Trophoblast cell (in vitro differentiated cells and primary cell): ENCODE measurements around the gene IL1RL2.

Experiments used
- DNase-seq, 2 donors: peaks; one replicate each; pipeline ENCODE4 v3.0.0-alpha.2; 2016
- H2AFZ ChIP-seq: 2 replicates; pipeline ENCODE4 v1.6.1; 2013; ENCODE audit warnings: low read length, moderate library complexity, mild to moderate bottlenecking; ENCODE audit not compliant: insufficient read depth, poor library complexity
- H2AK5ac ChIP-seq: 2 replicates; pipeline ENCODE4 v1.6.1; 2013; ENCODE audit warnings: mild to moderate bottlenecking, low read length
- H2BK120ac ChIP-seq: 2 replicates; pipeline ENCODE4 v1.6.1; 2013; ENCODE audit warnings: low read length, mild to moderate bottlenecking, moderate library complexity; ENCODE audit not compliant: insufficient read depth, poor library complexity
- H2BK12ac ChIP-seq: 2 replicates; pipeline ENCODE4 v1.6.1; 2013; ENCODE audit warnings: mild to moderate bottlenecking, low read length, moderate library complexity
- H2BK5ac ChIP-seq: 2 replicates; pipeline ENCODE4 v1.6.1; 2013; ENCODE audit warnings: low read length, low read depth, moderate library complexity, mild to moderate bottlenecking; ENCODE audit not compliant: poor library complexity
- H3K14ac ChIP-seq: 2 replicates; pipeline ENCODE4 v1.6.1; 2013; ENCODE audit warnings: mild to moderate bottlenecking, low read length
- H3K18ac ChIP-seq: 2 replicates; pipeline ENCODE4 v1.6.1; 2013; ENCODE audit warnings: mild to moderate bottlenecking, low read length
- H3K23ac ChIP-seq: 2 replicates; pipeline ENCODE4 v1.6.1; 2013; ENCODE audit warnings: low read length
- H3K27ac ChIP-seq: 2 replicates; pipeline ENCODE4 v1.5.1; 2013; ENCODE audit warnings: low read depth, mild to moderate bottlenecking, inconsistent platforms, low read length, moderate library complexity
- H3K27me3 ChIP-seq: 2 replicates; pipeline ENCODE4 v1.6.1; 2013; ENCODE audit warnings: inconsistent platforms, mild to moderate bottlenecking, low read length, moderate library complexity; ENCODE audit not compliant: insufficient read depth
- H3K36me3 ChIP-seq, 2 experiments: 1 replicate in 1 of 2; 2 replicates in 1 of 2; pipeline ENCODE4 v1.6.1; 2013; ENCODE audit warnings: low read length in 2 of 2, mild to moderate bottlenecking in 2 of 2, moderate library complexity in 1 of 2; ENCODE audit not compliant: insufficient read depth in 2 of 2, control insufficient read depth in 1 of 2
- H3K4ac ChIP-seq: 2 replicates; pipeline ENCODE4 v1.6.1; 2013; ENCODE audit warnings: low read depth, mild to moderate bottlenecking, low read length, moderate library complexity
- H3K4me1 ChIP-seq, 2 experiments: 1 replicate in 1 of 2; 2 replicates in 1 of 2; pipeline ENCODE4 v1.6.1; 2013; ENCODE audit warnings: low read length in 2 of 2, mild to moderate bottlenecking in 2 of 2, moderate library complexity in 1 of 2; ENCODE audit not compliant: insufficient read depth in 2 of 2, control insufficient read depth in 1 of 2
- H3K4me2 ChIP-seq: 2 replicates; pipeline ENCODE4 v1.6.1; 2013; ENCODE audit warnings: inconsistent platforms, mild to moderate bottlenecking, low read length, moderate library complexity
- H3K4me3 ChIP-seq: 2 replicates; pipeline ENCODE4 v1.5.1; 2013; ENCODE audit warnings: mild to moderate bottlenecking, low read depth, low read length, inconsistent platforms
- H3K79me1 ChIP-seq: one replicate; pipeline ENCODE4 v1.6.1; 2013; ENCODE audit warnings: low read length
- H3K79me2 ChIP-seq: 2 replicates; pipeline ENCODE4 v1.6.1; 2013; ENCODE audit warnings: low read length, mild to moderate bottlenecking; ENCODE audit not compliant: control insufficient read depth, insufficient read depth, poor library complexity
- H3K9ac ChIP-seq: 2 replicates; pipeline ENCODE4 v1.6.1; 2013; ENCODE audit warnings: mild to moderate bottlenecking, low read length
- H3K9me3 ChIP-seq: 2 replicates; pipeline ENCODE4 v1.6.1; 2013; ENCODE audit warnings: low read depth, mild to moderate bottlenecking, control low read depth, inconsistent platforms, low read length; ENCODE audit not compliant: insufficient read depth
- H4K12ac ChIP-seq: 2 replicates; pipeline ENCODE4 v1.6.1; 2013; ENCODE audit warnings: low read depth, mild to moderate bottlenecking, low read length, moderate library complexity
- H4K8ac ChIP-seq: 2 replicates; pipeline ENCODE4 v1.6.1; 2013; ENCODE audit warnings: low read depth, mild to moderate bottlenecking, low read length, moderate library complexity
- H4K91ac ChIP-seq: one replicate; pipeline ENCODE4 v1.6.1; 2013; ENCODE audit warnings: low read depth, mild to moderate bottlenecking, low read length, moderate library complexity
- WGBS: extraction: QIAGEN DNeasy Blood & Tissue Kit; methylation state at CpG from one replicate; pipeline ENCODE4 v1.1.7; 2013; ENCODE audit warnings: missing lambda C conversion rate; ENCODE audit not compliant: insufficient read length, insufficient coverage; ENCODE audit errors: extremely low coverage; 5-methylcytosine and 5-hydroxymethylcytosine counted together

Gene IL1RL2

DNA sequence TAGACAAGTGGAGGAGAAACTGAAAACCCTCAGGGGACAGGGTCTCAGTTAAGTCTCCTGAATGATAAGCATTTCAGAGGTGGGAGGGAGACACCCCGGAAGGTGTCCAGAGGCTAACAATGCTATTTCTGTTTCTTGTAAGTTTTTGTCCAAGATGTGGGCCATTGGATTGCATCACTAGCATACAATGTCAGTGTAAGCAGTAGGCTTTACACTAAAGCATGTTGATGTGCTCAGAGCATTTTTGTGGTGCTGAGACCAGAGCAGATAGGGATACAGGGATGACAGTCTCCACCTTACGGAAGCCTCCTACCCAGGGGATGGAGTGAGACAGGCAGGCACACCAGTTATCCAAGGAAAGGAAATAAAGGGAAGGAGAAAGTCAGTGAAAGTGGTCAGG lies 46.4 kb upstream of the IL1RL2 start:
- Histone ChIP-seq H3K4ac (no peak overlapping the region), H4K12ac (no peak overlapping the region), H3K79me2 (peaks cover 7% of the 10 kb centered on the region), H2BK5ac (no peak overlapping the region), H4K8ac (no peak overlapping the region), H3K18ac (no peak overlapping the region), H2BK120ac (no peak overlapping the region), H2AFZ (no peak overlapping the region), H3K4me3 (no peak overlapping the region), H3K9ac (no peak overlapping the region), H3K4me1 (peaks cover 0 to 19% of the 10 kb centered on the region in 2 experiments), H3K4me2 (no peak overlapping the region), H3K14ac (no peak overlapping the region), H2BK12ac (no peak overlapping the region), H3K27me3 (no peaks in the 10 kb centered on the region), H3K9me3 (peaks cover 4% of the 10 kb centered on the region), H3K79me1 (peaks cover 9% of the 10 kb centered on the region), H4K91ac (no peak overlapping the region), H3K27ac (no peak overlapping the region), H3K36me3 (peaks cover 8% of the 10 kb centered on the region in 2 experiments), H3K23ac (no peak overlapping the region), H2AK5ac (no peak overlapping the region)
- no CpG with 5 or more reads among the region's 2 CpGs for WGBS
- DNase-seq: peak in 1 of 2 donors; percentile 55

- H3K27me3 ChIP-seq: no peaks in the 10 kb centered on the region
- H3K18ac ChIP-seq: no peak overlapping the region
- H2BK5ac ChIP-seq: no peak overlapping the region
- peak overlapping the region; percentile 6 for H4K12ac ChIP-seq
- peaks cover 11 to 12% of the 10 kb centered on the region in 2 experiments for H3K36me3 ChIP-seq
- H3K79me2 ChIP-seq: peaks cover 7% of the 10 kb centered on the region
- no peak overlapping the region for H3K9ac ChIP-seq
- H3K9me3 ChIP-seq: peaks cover 7% of the 10 kb centered on the region
- no peak overlapping the region for H2AFZ ChIP-seq
- no peak overlapping the region for H2BK12ac ChIP-seq
- no peak overlapping the region for H3K23ac ChIP-seq
- H3K4me1 ChIP-seq: peaks cover 0 to 19% of the 10 kb centered on the region in 2 experiments
- no peak overlapping the region for H4K8ac ChIP-seq
- no CpG with 5 or more reads among the region's 15 CpGs for WGBS
- H3K4me2 ChIP-seq: no peak overlapping the region
- no peak overlapping the region for H3K4ac ChIP-seq
- peaks cover 9% of the 10 kb centered on the region for H3K79me1 ChIP-seq
- no peak overlapping the region for H3K27ac ChIP-seq
- H2AK5ac ChIP-seq: no peak overlapping the region
- no peak overlapping the region for H3K4me3 ChIP-seq
- H3K14ac ChIP-seq: peak overlapping the region; percentile 2
- peak; percentile 49 to 80 for DNase-seq
- no peak overlapping the region for H4K91ac ChIP-seq
- H2BK120ac ChIP-seq: peak overlapping the region; percentile 8
Observed at GRCh38 chr2:102141011-102141943, 45.5 kb upstream of the IL1RL2 start.

DNA sequence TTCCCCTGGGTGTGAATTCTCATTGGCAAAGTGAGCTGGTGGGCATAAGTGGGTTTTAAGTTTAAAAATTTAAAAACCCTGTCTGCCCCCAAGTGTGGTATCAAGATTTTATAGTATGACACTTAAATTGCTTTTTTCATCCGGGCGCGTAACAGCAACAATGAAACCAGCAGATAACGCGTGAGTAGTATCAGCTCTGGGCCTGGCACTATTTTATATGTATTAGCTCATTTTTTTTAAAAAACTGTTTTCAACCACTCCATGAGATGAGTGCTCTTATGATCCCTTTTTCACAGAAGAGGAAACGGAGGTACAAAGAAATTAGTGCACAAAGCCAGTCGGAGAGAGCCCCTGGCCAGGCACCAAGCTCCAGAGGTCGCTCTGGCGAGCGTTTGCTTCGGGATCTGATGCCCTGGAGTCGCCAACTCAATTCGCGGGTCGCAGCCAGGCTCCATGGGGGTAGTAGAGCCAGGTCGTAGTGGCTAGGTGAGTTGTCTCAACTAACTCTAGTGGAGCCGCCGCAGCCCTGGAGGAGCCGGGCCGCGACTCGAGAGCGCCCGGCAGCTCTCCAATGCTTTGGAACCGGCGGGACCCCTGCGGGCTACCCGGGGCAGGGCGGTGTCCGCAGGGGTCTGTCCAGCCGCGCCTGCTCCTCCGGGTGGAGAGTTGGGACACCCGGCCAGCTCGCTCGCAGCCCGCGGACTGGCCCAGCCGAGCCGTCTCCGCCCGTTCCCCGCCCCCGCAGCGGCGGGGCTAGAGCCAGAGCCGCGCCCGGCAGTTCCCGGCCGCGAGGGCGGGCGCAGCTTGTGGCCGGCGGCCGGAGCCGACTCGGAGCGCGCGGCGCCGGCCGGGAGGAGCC lies 44.6 kb upstream of the IL1RL2 start, which contains the start of gene IL1R1:
IL1R1 (plus strand) TSS at position 777 of the 859 bp plus-strand sequence. CDS start 14,979 bp downstream, outside the sequence.
- H2BK12ac ChIP-seq: peak within 1 kb of the TSS; percentile 87
- H4K91ac ChIP-seq: peak within 1 kb of the TSS; percentile 91
- H2AK5ac ChIP-seq: no peak within 1 kb of the TSS
- peak within 1 kb of the TSS; percentile 73 for H3K4ac ChIP-seq
- H3K9ac ChIP-seq: peak within 1 kb of the TSS; percentile 71
- peaks cover 12% of the 10 kb centered on the region for H3K9me3 ChIP-seq
- H3K14ac ChIP-seq: peak within 1 kb of the TSS; percentile 86
- peaks cover 9% of the 10 kb centered on the region for H3K79me1 ChIP-seq
- peak within 1 kb of the TSS; percentile 79 for H4K8ac ChIP-seq
- H3K27ac ChIP-seq: peak within 1 kb of the TSS; percentile 68
- peak within 1 kb of the TSS; percentile 74 for H2AFZ ChIP-seq
- peak within 1 kb of the TSS; percentile 77 for H3K18ac ChIP-seq
- peaks cover 7% of the 10 kb centered on the region for H3K79me2 ChIP-seq
- H2BK120ac ChIP-seq: peak within 1 kb of the TSS; percentile 84
- peaks cover 17 to 18% of the 10 kb centered on the region in 2 experiments for H3K36me3 ChIP-seq
- no peaks in the 10 kb centered on the region for H3K27me3 ChIP-seq
- peak within 1 kb of the TSS; percentile 69 for H3K4me3 ChIP-seq
- H4K12ac ChIP-seq: peak within 1 kb of the TSS; percentile 95
- H3K23ac ChIP-seq: no peak within 1 kb of the TSS
- H3K4me2 ChIP-seq: peak within 1 kb of the TSS; percentile 92
- peaks cover 0 to 19% of the 10 kb centered on the region in 2 experiments for H3K4me1 ChIP-seq
- no CpG with 5 or more reads among the region's 65 CpGs for WGBS
- H2BK5ac ChIP-seq: peak within 1 kb of the TSS; percentile 87
- peak; percentile 88 to 89 for DNase-seq

GRCh38 chr2:102142829-102143449 lies 43.9 kb upstream of the IL1RL2 start:
- Histone ChIP-seq H2AK5ac (no peak overlapping the region), H3K14ac (peak overlapping the region; percentile 42), H3K4ac (peak overlapping the region; percentile 10), H2BK120ac (peak overlapping the region; percentile 77), H3K4me2 (peak overlapping the region; percentile 92), H3K23ac (no peak overlapping the region), H3K18ac (peak overlapping the region; percentile 48), H2AFZ (peak overlapping the region; percentile 51), H3K27me3 (no peaks in the 10 kb centered on the region), H3K9ac (peak overlapping the region; percentile 35), H3K4me1 (peaks cover 0 to 19% of the 10 kb centered on the region in 2 experiments), H2BK12ac (peak overlapping the region; percentile 87), H2BK5ac (peak overlapping the region; percentile 47), H3K9me3 (peaks cover 10% of the 10 kb centered on the region), H3K36me3 (peaks cover 17 to 18% of the 10 kb centered on the region in 2 experiments), H4K8ac (peak overlapping the region; percentile 56), H3K27ac (peak overlapping the region; percentile 68), H4K91ac (peak overlapping the region; percentile 67), H4K12ac (peak overlapping the region; percentile 9), H3K79me1 (peaks cover 9% of the 10 kb centered on the region), H3K4me3 (peak overlapping the region; percentile 69), H3K79me2 (peaks cover 7% of the 10 kb centered on the region)
- no peak for DNase-seq
- WGBS: no CpG with 5 or more reads among the region's 42 CpGs
